ENCODE results near the gene DGKI. TPM values are rescaled to one million over a fixed set of nuclear protein-coding genes. Genes with fewer than 3 reads are reported as not detected.

Gene DGKI
- total RNA-seq, 4 donors from 2014 or later = 0.02 to 1.8 (median 0.07) TPM; not detected in 1

GRCh38 chr7:137704723-137705122 is 142.1 kb downstream of the DGKI start:
- ATAC-seq = no peak
- H3K27ac ChIP-seq = no peak overlapping the region
- DNase-seq = no peak
- no peaks in the 10 kb centered on the region for H3K36me3 ChIP-seq
- H3K9me3 ChIP-seq = no peaks in the 10 kb centered on the region
- in situ Hi-C loops (cut with MboI; ENCODE audit: low sequenced_read_pairs in 4 of 4) (no loop called here), intact Hi-C loops (cut with DNase I; ENCODE audit: low total_unique reads) (no loop called here)
- no peaks in the 10 kb centered on the region for H3K27me3 ChIP-seq
- H3K4me3 ChIP-seq = no peak overlapping the region
- TF ChIP-seq CTCF (IDR thresholded peaks at IDR 0.05 in 4 of 5, conservative IDR thresholded peaks at IDR 0.05 in 1 of 5) = no peak
- no peak for TF ChIP-seq POLR2A (IDR thresholded peaks at IDR 0.05)
- H3K4me1 ChIP-seq = no peaks in the 10 kb centered on the region

- TF ChIP-seq CTCF (IDR thresholded peaks at IDR 0.05 in 4 of 5, conservative IDR thresholded peaks at IDR 0.05 in 1 of 5) = no peak
- no peak for TF ChIP-seq POLR2A (IDR thresholded peaks at IDR 0.05)
- no peak overlapping the region for H3K4me3 ChIP-seq
- no peaks in the 10 kb centered on the region for H3K27me3 ChIP-seq
- no peaks in the 10 kb centered on the region for H3K9me3 ChIP-seq
- intact Hi-C loops (cut with DNase I; ENCODE audit: low total_unique reads) = no loop called here
- no peak overlapping the region for H3K27ac ChIP-seq
- DNase-seq (no peak), ATAC-seq (no peak)
- H3K4me1 ChIP-seq = no peaks in the 10 kb centered on the region
- H3K36me3 ChIP-seq = no peaks in the 10 kb centered on the region
- in situ Hi-C loops (cut with MboI; ENCODE audit: low sequenced_read_pairs in 4 of 4) = no loop called here
Measured at GRCh38 chr7:137703291-137704010, 143.3 kb downstream of the DGKI start.

GRCh38 chr7:137696988-137697387 is 149.8 kb downstream of the DGKI start:
- no peaks in the 10 kb centered on the region for H3K36me3 ChIP-seq
- H3K4me3 ChIP-seq = no peak overlapping the region
- no peaks in the 10 kb centered on the region for H3K4me1 ChIP-seq
- H3K27ac ChIP-seq = no peak overlapping the region
- H3K27me3 ChIP-seq = no peaks in the 10 kb centered on the region
- DNase-seq (no peak), ATAC-seq (no peak)
- TF ChIP-seq CTCF (IDR thresholded peaks at IDR 0.05 in 4 of 5, conservative IDR thresholded peaks at IDR 0.05 in 1 of 5) (no peak), POLR2A (IDR thresholded peaks at IDR 0.05) (no peak)
- in situ Hi-C loops (cut with MboI; ENCODE audit: low sequenced_read_pairs in 4 of 4) (no loop called here), intact Hi-C loops (cut with DNase I; ENCODE audit: low total_unique reads) (no loop called here)
- H3K9me3 ChIP-seq = no peaks in the 10 kb centered on the region

GRCh38 chr7:137696376-137696775 is 150.4 kb downstream of the DGKI start:
- no peak overlapping the region for H3K27ac ChIP-seq
- no peaks in the 10 kb centered on the region for H3K9me3 ChIP-seq
- ATAC-seq (no peak), DNase-seq (no peak)
- intact Hi-C loops (cut with DNase I; ENCODE audit: low total_unique reads) (no loop called here), in situ Hi-C loops (cut with MboI; ENCODE audit: low sequenced_read_pairs in 4 of 4) (no loop called here)
- TF ChIP-seq CTCF (IDR thresholded peaks at IDR 0.05 in 4 of 5, conservative IDR thresholded peaks at IDR 0.05 in 1 of 5) (no peak), POLR2A (IDR thresholded peaks at IDR 0.05) (no peak)
- H3K4me3 ChIP-seq = no peak overlapping the region
- no peaks in the 10 kb centered on the region for H3K27me3 ChIP-seq
- no peaks in the 10 kb centered on the region for H3K36me3 ChIP-seq
- H3K4me1 ChIP-seq = no peaks in the 10 kb centered on the region

- in situ Hi-C loops (cut with MboI; ENCODE audit: low sequenced_read_pairs in 4 of 4) (no loop called here), intact Hi-C loops (cut with DNase I; ENCODE audit: low total_unique reads) (no loop called here)
- DNase-seq (no peak), ATAC-seq (no peak)
- no peak overlapping the region for H3K27ac ChIP-seq
- TF ChIP-seq CTCF (IDR thresholded peaks at IDR 0.05 in 4 of 5, conservative IDR thresholded peaks at IDR 0.05 in 1 of 5) = no peak
- no peak for TF ChIP-seq POLR2A (IDR thresholded peaks at IDR 0.05)
- no peaks in the 10 kb centered on the region for H3K27me3 ChIP-seq
- no peak overlapping the region for H3K4me3 ChIP-seq
- no peaks in the 10 kb centered on the region for H3K4me1 ChIP-seq
- H3K9me3 ChIP-seq = no peaks in the 10 kb centered on the region
- no peaks in the 10 kb centered on the region for H3K36me3 ChIP-seq
Measured at GRCh38 chr7:137695942-137696341, 150.8 kb downstream of the DGKI start.
